ENCODE measurements around the gene ZBTB44. TPM values are rescaled to one million over a fixed set of nuclear protein-coding genes. Genes with fewer than 3 reads are reported as not detected.

The ZBTB44 gene
- total RNA-seq, 1 experiment from 2014 or later: 66.4 TPM

GRCh38 chr11:130263351-130263750, 51.4 kb downstream of the ZBTB44 start:
- H3K9me3 ChIP-seq (ENCODE audit: control insufficient read depth, insufficient read depth, low read depth, low read length): peaks cover 5% of the 10 kb centered on the region; the same call in 1 of the 2 replicates
- ChIA-PET CTCF (no interaction called here), POLR2A (no interaction called here)
- no peak overlapping the region for H3K27ac ChIP-seq (ENCODE audit: low read length)
- no TSS peak for BruUV-seq (replicated peaks)
- H3K4me1 ChIP-seq (ENCODE audit: control insufficient read depth, insufficient read depth, low read length): no peaks in the 10 kb centered on the region
- no peak overlapping the region for H3K4me3 ChIP-seq (ENCODE audit: low read depth in 2 of 2, low read length in 2 of 2)
- in situ Hi-C loops (cut with HindIII; ENCODE audit: low pct_unique_long_range_greater_than_20kb, low sequenced_read_pairs): no loop called here
- no peak for TF ChIP-seq SIN3A (IDR thresholded peaks at IDR 0.05; ENCODE audit: borderline replicate concordance, insufficient read depth, low read depth, low read length)
- TF ChIP-seq POLR2AphosphoS5 (IDR thresholded peaks at IDR 0.05; ENCODE audit: low read depth, low read length): no peak
- TF ChIP-seq REST (IDR thresholded peaks at IDR 0.05; ENCODE audit: insufficient read depth in 1 of 2, low read depth in 2 of 2, low read length in 1 of 2): no peak
- TF ChIP-seq CTCF (IDR thresholded peaks at IDR 0.05): no peak
- TF ChIP-seq TCF7L2 (IDR thresholded peaks at IDR 0.05; ENCODE audit: low read depth, low read length): no peak
- no peak for DNase-seq (ENCODE audit: low read depth, low spot score)
- intact Hi-C loops (cut with micrococcal nuclease; ENCODE audit: unreplicated experiment): no loop called here
- no peaks in the 10 kb centered on the region for H3K27me3 ChIP-seq (ENCODE audit: control insufficient read depth, insufficient read depth, low read length)
- ATAC-seq: no peak
- H3K36me3 ChIP-seq (ENCODE audit: control insufficient read depth, insufficient read depth, low read length): peaks cover 6% of the 10 kb centered on the region

GRCh38 chr11:130262424-130262823, 52.3 kb downstream of the ZBTB44 start:
- Histone ChIP-seq H3K4me3 (ENCODE audit: low read depth in 2 of 2, low read length in 2 of 2) (no peak overlapping the region), H3K27me3 (ENCODE audit: control insufficient read depth, insufficient read depth, low read length) (no peaks in the 10 kb centered on the region), H3K9me3 (ENCODE audit: control insufficient read depth, insufficient read depth, low read depth, low read length) (peaks cover 6% of the 10 kb centered on the region; the same call in 1 of the 2 replicates), H3K27ac (ENCODE audit: low read length) (no peak overlapping the region), H3K36me3 (ENCODE audit: control insufficient read depth, insufficient read depth, low read length) (peaks cover 6% of the 10 kb centered on the region), H3K4me1 (ENCODE audit: control insufficient read depth, insufficient read depth, low read length) (no peaks in the 10 kb centered on the region)
- no TSS peak for BruUV-seq (replicated peaks)
- ATAC-seq: no peak
- in situ Hi-C loops (cut with HindIII; ENCODE audit: low pct_unique_long_range_greater_than_20kb, low sequenced_read_pairs) (no loop called here), intact Hi-C loops (cut with micrococcal nuclease; ENCODE audit: unreplicated experiment) (no loop called here)
- ChIA-PET POLR2A (no interaction called here), CTCF (no interaction called here)
- TF ChIP-seq SIN3A (IDR thresholded peaks at IDR 0.05; ENCODE audit: borderline replicate concordance, insufficient read depth, low read depth, low read length): no peak
- TF ChIP-seq CTCF (IDR thresholded peaks at IDR 0.05): no peak
- no peak for TF ChIP-seq REST (IDR thresholded peaks at IDR 0.05; ENCODE audit: insufficient read depth in 1 of 2, low read depth in 2 of 2, low read length in 1 of 2)
- TF ChIP-seq TCF7L2 (IDR thresholded peaks at IDR 0.05; ENCODE audit: low read depth, low read length): no peak
- no peak for TF ChIP-seq POLR2AphosphoS5 (IDR thresholded peaks at IDR 0.05; ENCODE audit: low read depth, low read length)
- no peak for DNase-seq (ENCODE audit: low read depth, low spot score)
